ENCODE data around the gene GNB1L. TPM values are rescaled to one million over a fixed set of nuclear protein-coding genes. Genes with fewer than 3 reads are reported as not detected.

GNB1L gene
- polyA plus RNA-seq, 3 donors: 3.4 to 6.0 (median 4.8) TPM

DNA sequence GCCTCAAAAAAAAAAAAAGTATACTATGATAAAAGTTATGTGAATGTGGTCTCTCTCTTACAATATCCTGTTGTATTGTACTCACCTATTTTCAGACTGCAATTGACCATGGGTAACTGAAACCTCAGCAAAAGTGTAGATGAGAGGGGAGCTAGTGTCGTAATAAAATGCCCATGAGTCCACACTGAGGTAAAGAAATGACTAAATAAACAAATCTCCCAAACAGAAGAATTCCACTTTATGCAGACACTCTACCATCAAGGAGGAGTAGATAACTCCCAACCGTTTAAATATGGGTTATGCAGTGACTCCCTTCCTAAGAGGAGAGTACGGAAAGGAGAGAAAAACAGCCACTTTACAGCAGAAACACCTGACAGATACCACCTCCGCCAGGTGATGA lies 14.6 kb downstream of the GNB1L start:
- TF ChIP-seq, protein P1, sequence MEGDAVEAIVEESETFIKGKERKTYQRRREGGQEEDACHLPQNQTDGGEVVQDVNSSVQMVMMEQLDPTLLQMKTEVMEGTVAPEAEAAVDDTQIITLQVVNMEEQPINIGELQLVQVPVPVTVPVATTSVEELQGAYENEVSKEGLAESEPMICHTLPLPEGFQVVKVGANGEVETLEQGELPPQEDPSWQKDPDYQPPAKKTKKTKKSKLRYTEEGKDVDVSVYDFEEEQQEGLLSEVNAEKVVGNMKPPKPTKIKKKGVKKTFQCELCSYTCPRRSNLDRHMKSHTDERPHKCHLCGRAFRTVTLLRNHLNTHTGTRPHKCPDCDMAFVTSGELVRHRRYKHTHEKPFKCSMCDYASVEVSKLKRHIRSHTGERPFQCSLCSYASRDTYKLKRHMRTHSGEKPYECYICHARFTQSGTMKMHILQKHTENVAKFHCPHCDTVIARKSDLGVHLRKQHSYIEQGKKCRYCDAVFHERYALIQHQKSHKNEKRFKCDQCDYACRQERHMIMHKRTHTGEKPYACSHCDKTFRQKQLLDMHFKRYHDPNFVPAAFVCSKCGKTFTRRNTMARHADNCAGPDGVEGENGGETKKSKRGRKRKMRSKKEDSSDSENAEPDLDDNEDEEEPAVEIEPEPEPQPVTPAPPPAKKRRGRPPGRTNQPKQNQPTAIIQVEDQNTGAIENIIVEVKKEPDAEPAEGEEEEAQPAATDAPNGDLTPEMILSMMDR (IDR thresholded peaks at IDR 0.05): no peak
- Histone ChIP-seq H3K27me3 (ENCODE audit: control insufficient read depth in 2 of 2, insufficient read depth in 2 of 2, low read length in 2 of 2) (no peaks in the 10 kb centered on the region), H3K4me3 (replicated peaks in 1 of 3; ENCODE audit: low read depth in 2 of 3, low read length in 3 of 3) (no peak overlapping the region), H3K36me3 (replicated peaks in 1 of 2; ENCODE audit: control insufficient read depth in 1 of 2, insufficient read depth in 2 of 2, low read length in 2 of 2) (no peaks in the 10 kb centered on the region), H3K4me1 (ENCODE audit: control insufficient read depth in 1 of 2, insufficient read depth in 2 of 2, low read length in 2 of 2) (peaks cover 16% of the 10 kb centered on the region in 2 donors), H3K9ac (ENCODE audit: insufficient read depth, low read length, poor library complexity, severe bottlenecking) (no peak overlapping the region), H2AFZ (ENCODE audit: insufficient read depth, low read depth, low read length, poor library complexity, severe bottlenecking) (no peak overlapping the region), H3K79me2 (ENCODE audit: insufficient read depth, low read length) (no peaks in the 10 kb centered on the region), H3K9me3 (replicated peaks in 1 of 2; ENCODE audit: control insufficient read depth in 1 of 2, insufficient read depth in 1 of 2, low read length in 2 of 2) (no peaks in the 10 kb centered on the region), H3K27ac (ENCODE audit: low read depth in 1 of 2, low read length in 2 of 2) (no peak overlapping the region), H4K20me1 (ENCODE audit: insufficient read depth, low read length) (no peaks in the 10 kb centered on the region), H3K4me2 (replicated peaks; ENCODE audit: extremely low read depth, low read length, poor library complexity, severe bottlenecking) (no peak overlapping the region)
- WGBS (ENCODE audit: insufficient coverage): 88% methylated on average over 1 of the region's 4 CpGs
- peaks cover 1 to 4% (median 2%) of the 10 kb centered on the region in 3 donors for H3K27me3 Mint-ChIP-seq (ENCODE audit: low read depth in 3 of 3)
- DNase-seq: no peak
- no peaks in the 10 kb centered on the region for H3K9me3 Mint-ChIP-seq
- no peak overlapping the region for H3K27ac Mint-ChIP-seq
- H3K4me1 Mint-ChIP-seq: peaks cover 20% of the 10 kb centered on the region
- no peak overlapping the region for H3K4me3 Mint-ChIP-seq
- no peaks in the 10 kb centered on the region for H3K36me3 Mint-ChIP-seq
- intact Hi-C loops (cut with micrococcal nuclease): no loop called here

- intact Hi-C loops (cut with micrococcal nuclease): no loop called here
- no peak overlapping the region for H3K4me3 ChIP-seq (replicated peaks in 1 of 3; ENCODE audit: low read depth in 2 of 3, low read length in 3 of 3)
- no peaks in the 10 kb centered on the region for H3K36me3 Mint-ChIP-seq
- H3K4me2 ChIP-seq (replicated peaks; ENCODE audit: extremely low read depth, low read length, poor library complexity, severe bottlenecking): no peak overlapping the region
- no peaks in the 10 kb centered on the region for H3K4me1 ChIP-seq (ENCODE audit: control insufficient read depth in 1 of 2, insufficient read depth in 2 of 2, low read length in 2 of 2)
- no peak overlapping the region for H3K9ac ChIP-seq (ENCODE audit: insufficient read depth, low read length, poor library complexity, severe bottlenecking)
- no peak overlapping the region for H2AFZ ChIP-seq (ENCODE audit: insufficient read depth, low read depth, low read length, poor library complexity, severe bottlenecking)
- no peaks in the 10 kb centered on the region for H3K79me2 ChIP-seq (ENCODE audit: insufficient read depth, low read length)
- H4K20me1 ChIP-seq (ENCODE audit: insufficient read depth, low read length): no peaks in the 10 kb centered on the region
- no peaks in the 10 kb centered on the region for H3K9me3 Mint-ChIP-seq
- H3K9me3 ChIP-seq (replicated peaks in 1 of 2; ENCODE audit: control insufficient read depth in 1 of 2, insufficient read depth in 1 of 2, low read length in 2 of 2): no peaks in the 10 kb centered on the region
- no peak for DNase-seq
- no peak overlapping the region for H3K27ac ChIP-seq (ENCODE audit: low read depth in 1 of 2, low read length in 2 of 2)
- no peaks in the 10 kb centered on the region for H3K27me3 ChIP-seq (ENCODE audit: control insufficient read depth in 2 of 2, insufficient read depth in 2 of 2, low read length in 2 of 2)
- peaks cover 0 to 4% (median 2%) of the 10 kb centered on the region in 3 donors for H3K27me3 Mint-ChIP-seq (ENCODE audit: low read depth in 3 of 3)
- TF ChIP-seq, protein P1 (IDR thresholded peaks at IDR 0.05): no peak
- no peak overlapping the region for H3K27ac Mint-ChIP-seq
- peaks cover 6% of the 10 kb centered on the region for H3K4me1 Mint-ChIP-seq
- WGBS (ENCODE audit: insufficient coverage): 21% methylated on average over 2 of the region's 6 CpGs
- H3K36me3 ChIP-seq (replicated peaks in 1 of 2; ENCODE audit: control insufficient read depth in 1 of 2, insufficient read depth in 2 of 2, low read length in 2 of 2): no peaks in the 10 kb centered on the region
- no peak overlapping the region for H3K4me3 Mint-ChIP-seq
Measured at GRCh38 chr22:19837915-19838314, 16.8 kb downstream of the GNB1L start.
